DND-41 (cell line): Measurements from ENCODE around the gene DARS2.

Experiments used
- ATAC-seq: fragments of 200-7000 bp; cut with Tn5 transposase; 3 replicates; pipeline ENCODE4 v1.9.1; 2021; ENCODE audit warnings: low read depth; ENCODE audit not compliant: insufficient read depth
- DNase-seq: peaks from one replicate; pipeline ENCODE4 v3.0.0-alpha.2; 2020
- H2AFZ ChIP-seq: 2 replicates; pipeline ENCODE4 v1.6.0; 2012; ENCODE audit warnings: low read depth, low read length
- H3K27ac ChIP-seq: 2 replicates; pipeline ENCODE4 v1.5.1; 2012; ENCODE audit warnings: low read length, inconsistent platforms
- H3K27me3 ChIP-seq: fragments of 200-600 bp; sonication (generic); 2 replicates; pipeline ENCODE4 v1.6.0; 2012; ENCODE audit warnings: low read length, mild to moderate bottlenecking, inconsistent platforms; ENCODE audit not compliant: insufficient read depth, poor library complexity
- H3K36me3 ChIP-seq: 2 replicates; pipeline ENCODE4 v1.5.1; 2012; ENCODE audit warnings: low read length, inconsistent platforms; ENCODE audit not compliant: insufficient read depth
- H3K4me1 ChIP-seq: 2 replicates; pipeline ENCODE4 v1.5.1; 2012; ENCODE audit warnings: mild to moderate bottlenecking, low read length; ENCODE audit not compliant: insufficient read depth
- H3K4me2 ChIP-seq: 2 replicates; pipeline ENCODE4 v1.6.0; 2012; ENCODE audit warnings: mild to moderate bottlenecking, moderate library complexity, low read length, inconsistent platforms; ENCODE audit not compliant: insufficient read depth
- H3K4me3 ChIP-seq, 2 experiments: fragments of 200-600 bp in 1 of 2; shearing (Covaris generic) in 1 of 2; 2 replicates each; pipeline ENCODE4 v1.5.1; 2012 to 2016; ENCODE audit warnings: inconsistent platforms in 2 of 2, low read length in 2 of 2, mild to moderate bottlenecking in 2 of 2, low read depth in 1 of 2, moderate library complexity in 1 of 2
- H3K79me2 ChIP-seq: 2 replicates; pipeline ENCODE4 v1.6.0; 2012; ENCODE audit warnings: low read length, inconsistent platforms; ENCODE audit not compliant: insufficient read depth
- H3K9ac ChIP-seq: 2 replicates; pipeline ENCODE4 v1.6.0; 2012; ENCODE audit warnings: low read depth, mild to moderate bottlenecking, inconsistent platforms, low read length, moderate library complexity
- H3K9me3 ChIP-seq: 2 replicates; pipeline ENCODE4 v1.5.1; 2012; ENCODE audit warnings: low read length, moderate library complexity, mild to moderate bottlenecking, inconsistent platforms; ENCODE audit not compliant: insufficient read depth, severe bottlenecking
- H4K20me1 ChIP-seq: 2 replicates; pipeline ENCODE4 v1.6.0; 2012; ENCODE audit warnings: low read length; ENCODE audit not compliant: insufficient read depth
- EZH2 ChIP-seq: IDR thresholded peaks from 3 replicates; pipeline ENCODE4 v1.6.1; 2012; ENCODE audit warnings: borderline replicate concordance, low read depth, mild to moderate bottlenecking, moderate library complexity, low read length, inconsistent platforms; ENCODE audit not compliant: severe bottlenecking
- TF ChIP-seq, protein P1 (sequence below): IDR thresholded peaks from 2 replicates; pipeline ENCODE4 v1.5.1; 2012; ENCODE audit warnings: borderline replicate concordance, low read length, moderate library complexity, mild to moderate bottlenecking; ENCODE audit not compliant: poor library complexity, severe bottlenecking; ENCODE audit errors: extremely low read depth

Gene DARS2

DNA sequence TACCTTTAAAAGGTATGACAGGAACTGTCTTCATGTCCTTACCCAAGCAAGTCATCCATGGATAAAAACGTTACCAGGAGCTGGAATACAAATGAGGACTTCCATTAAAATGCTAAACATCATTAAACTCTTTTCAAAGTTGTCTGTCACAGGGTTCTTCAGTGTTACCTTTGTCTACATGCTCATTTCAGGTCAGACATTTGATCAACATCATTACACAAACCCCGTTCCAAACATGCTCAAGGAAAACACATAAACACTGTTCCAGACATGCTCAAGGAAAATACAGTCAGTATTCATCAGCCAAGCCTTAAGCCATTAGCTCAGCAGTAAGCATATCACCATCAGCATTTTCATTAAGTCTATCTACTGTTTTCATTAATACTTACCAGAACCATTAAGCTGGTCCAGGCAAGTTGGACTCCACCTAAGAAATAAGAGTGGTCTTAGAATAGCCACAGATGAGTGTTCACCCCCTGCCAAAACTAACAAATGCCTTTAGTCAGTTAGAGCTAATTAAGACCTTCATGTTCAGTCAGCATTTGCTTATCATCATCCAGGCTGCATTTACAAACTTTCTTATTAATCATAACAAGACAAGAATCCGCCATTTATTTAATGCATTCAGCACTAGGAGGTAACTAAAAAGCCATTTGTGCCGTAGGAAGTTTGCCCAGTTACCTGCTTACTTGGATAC, 41.1 kb downstream of the DARS2 start:
- H3K27ac ChIP-seq = peak overlapping the region; percentile 88
- no peak for DNase-seq
- TF ChIP-seq EZH2 = no peak
- TF ChIP-seq, protein P1, sequence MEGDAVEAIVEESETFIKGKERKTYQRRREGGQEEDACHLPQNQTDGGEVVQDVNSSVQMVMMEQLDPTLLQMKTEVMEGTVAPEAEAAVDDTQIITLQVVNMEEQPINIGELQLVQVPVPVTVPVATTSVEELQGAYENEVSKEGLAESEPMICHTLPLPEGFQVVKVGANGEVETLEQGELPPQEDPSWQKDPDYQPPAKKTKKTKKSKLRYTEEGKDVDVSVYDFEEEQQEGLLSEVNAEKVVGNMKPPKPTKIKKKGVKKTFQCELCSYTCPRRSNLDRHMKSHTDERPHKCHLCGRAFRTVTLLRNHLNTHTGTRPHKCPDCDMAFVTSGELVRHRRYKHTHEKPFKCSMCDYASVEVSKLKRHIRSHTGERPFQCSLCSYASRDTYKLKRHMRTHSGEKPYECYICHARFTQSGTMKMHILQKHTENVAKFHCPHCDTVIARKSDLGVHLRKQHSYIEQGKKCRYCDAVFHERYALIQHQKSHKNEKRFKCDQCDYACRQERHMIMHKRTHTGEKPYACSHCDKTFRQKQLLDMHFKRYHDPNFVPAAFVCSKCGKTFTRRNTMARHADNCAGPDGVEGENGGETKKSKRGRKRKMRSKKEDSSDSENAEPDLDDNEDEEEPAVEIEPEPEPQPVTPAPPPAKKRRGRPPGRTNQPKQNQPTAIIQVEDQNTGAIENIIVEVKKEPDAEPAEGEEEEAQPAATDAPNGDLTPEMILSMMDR = no peak
- ATAC-seq = no peak
- peak overlapping the region; percentile 61 for H3K9ac ChIP-seq
- H3K4me1 ChIP-seq = peaks cover 47% of the 10 kb centered on the region
- H2AFZ ChIP-seq = no peak overlapping the region
- H3K4me3 ChIP-seq = peak overlapping the region; percentile 67 to 73; a peak in 3 of 4 replicates
- H3K9me3 ChIP-seq = no peaks in the 10 kb centered on the region
- H3K27me3 ChIP-seq = no peaks in the 10 kb centered on the region
- peaks cover 69% of the 10 kb centered on the region for H3K36me3 ChIP-seq
- H3K79me2 ChIP-seq = peaks cover 36% of the 10 kb centered on the region
- H4K20me1 ChIP-seq = peaks cover 27% of the 10 kb centered on the region; the same call in 1 of the 2 replicates
- H3K4me2 ChIP-seq = peak overlapping the region; percentile 69

DNA sequence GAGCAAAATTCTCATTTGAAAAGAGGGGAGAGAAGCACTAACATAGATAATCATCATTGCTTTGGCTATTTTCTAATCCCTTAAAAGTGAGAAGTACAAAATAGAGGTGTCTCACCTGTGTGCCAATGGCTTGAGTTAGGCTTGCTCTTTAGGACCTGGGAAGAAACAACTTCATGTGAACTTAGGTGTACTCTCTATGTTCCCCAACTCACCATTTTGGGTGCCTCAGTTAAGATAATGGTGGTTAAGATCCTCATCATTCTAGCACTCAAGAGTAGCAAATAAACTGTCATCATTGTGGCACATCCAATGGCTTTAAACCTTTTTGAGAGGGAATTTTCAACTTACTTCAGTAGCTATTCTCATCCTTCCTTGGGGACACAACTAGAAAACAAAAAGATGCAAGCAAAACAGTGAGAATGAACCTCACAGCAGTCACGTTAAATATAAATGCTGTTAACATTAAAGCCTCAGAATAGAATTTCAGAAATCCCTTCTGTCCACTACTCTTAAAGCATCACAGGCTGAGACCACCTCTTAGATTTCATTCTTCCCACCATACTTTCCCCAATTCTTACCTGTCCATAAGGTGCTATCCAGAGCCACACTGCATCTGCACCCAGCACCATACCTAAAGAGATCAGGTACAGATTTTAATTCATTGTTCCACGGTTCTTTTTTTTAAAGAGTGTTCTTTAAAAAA, 42.1 kb downstream of the DARS2 start:
- H3K4me3 ChIP-seq = peak overlapping the region; percentile 67 to 73; a peak in 3 of 4 replicates
- peak overlapping the region; percentile 69 for H3K4me2 ChIP-seq
- peaks cover 27% of the 10 kb centered on the region; the same call in 1 of the 2 replicates for H4K20me1 ChIP-seq
- no peak for ATAC-seq
- H3K9ac ChIP-seq = peak overlapping the region; percentile 61
- peaks cover 73% of the 10 kb centered on the region for H3K36me3 ChIP-seq
- peak overlapping the region; percentile 88 for H3K27ac ChIP-seq
- no peak overlapping the region for H2AFZ ChIP-seq
- no peak for TF ChIP-seq EZH2
- TF ChIP-seq, protein P1 = no peak
- H3K9me3 ChIP-seq = no peaks in the 10 kb centered on the region
- no peak for DNase-seq
- peaks cover 36% of the 10 kb centered on the region for H3K79me2 ChIP-seq
- H3K4me1 ChIP-seq = peaks cover 57% of the 10 kb centered on the region
- no peaks in the 10 kb centered on the region for H3K27me3 ChIP-seq

DNA sequence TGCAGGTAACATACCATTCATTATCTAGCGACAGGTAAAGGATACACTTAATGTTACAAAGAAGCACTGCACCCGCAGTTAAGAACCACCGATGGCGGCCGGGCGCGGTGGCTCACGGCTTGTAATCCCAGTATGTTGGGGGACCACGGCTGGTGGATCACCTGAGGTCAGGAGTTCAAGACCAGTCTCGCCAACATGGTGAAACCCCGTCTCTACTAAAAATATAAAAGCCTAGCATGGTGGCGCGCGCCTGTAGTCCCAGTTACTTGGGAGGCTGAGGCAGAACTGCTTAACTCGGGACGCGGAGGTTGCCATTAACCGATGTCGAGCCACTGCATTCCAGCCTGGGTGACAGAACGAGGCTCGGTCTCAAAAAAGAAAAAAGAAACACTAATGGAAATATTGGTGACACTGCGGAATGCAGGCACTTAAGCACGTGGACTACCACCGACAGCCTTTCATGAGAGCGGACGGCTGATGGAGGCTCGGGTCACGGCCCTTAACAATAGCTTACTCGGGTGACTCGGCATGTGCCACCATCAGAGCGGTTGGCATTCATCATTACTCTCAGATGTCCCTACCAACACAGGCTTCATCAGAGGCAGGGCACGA, 42.8 kb downstream of the DARS2 start:
- Histone ChIP-seq H2AFZ (peak overlapping the region; percentile 74), H3K79me2 (peaks cover 36% of the 10 kb centered on the region), H3K4me1 (peaks cover 60% of the 10 kb centered on the region), H3K4me3 (peak overlapping the region; percentile 67 to 73; a peak in 3 of 4 replicates), H3K27me3 (no peaks in the 10 kb centered on the region), H3K9ac (peak overlapping the region; percentile 61), H3K9me3 (no peaks in the 10 kb centered on the region), H4K20me1 (peaks cover 27% of the 10 kb centered on the region; the same call in 1 of the 2 replicates), H3K36me3 (peaks cover 68% of the 10 kb centered on the region), H3K4me2 (peak overlapping the region; percentile 69), H3K27ac (peak overlapping the region; percentile 88)
- DNase-seq (no peak), ATAC-seq (no peak)
- TF ChIP-seq, protein P1 = no peak
- TF ChIP-seq EZH2 = no peak
